ENCODE results near the gene ATP5F1B.

DNA sequence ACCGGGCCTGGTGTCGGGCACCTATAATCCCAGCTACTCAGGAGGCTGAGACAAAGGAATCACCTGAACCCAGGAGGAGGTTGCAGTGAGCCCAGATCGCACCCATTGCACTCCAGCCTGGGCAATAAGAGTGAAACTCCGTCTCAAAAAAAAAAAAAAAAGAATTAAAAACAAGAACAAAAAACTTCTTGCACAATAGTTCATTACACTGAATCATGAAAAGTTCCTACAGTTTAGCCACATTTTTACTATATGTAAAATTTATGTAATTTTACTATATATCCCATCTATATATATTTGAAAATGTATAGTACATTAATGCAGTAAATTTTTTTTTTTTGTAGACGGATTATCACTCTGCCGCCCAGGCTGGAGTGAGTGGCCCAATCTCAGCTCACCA is 4.6 kb downstream of the ATP5F1B start:
- TF ChIP-seq, protein P1, sequence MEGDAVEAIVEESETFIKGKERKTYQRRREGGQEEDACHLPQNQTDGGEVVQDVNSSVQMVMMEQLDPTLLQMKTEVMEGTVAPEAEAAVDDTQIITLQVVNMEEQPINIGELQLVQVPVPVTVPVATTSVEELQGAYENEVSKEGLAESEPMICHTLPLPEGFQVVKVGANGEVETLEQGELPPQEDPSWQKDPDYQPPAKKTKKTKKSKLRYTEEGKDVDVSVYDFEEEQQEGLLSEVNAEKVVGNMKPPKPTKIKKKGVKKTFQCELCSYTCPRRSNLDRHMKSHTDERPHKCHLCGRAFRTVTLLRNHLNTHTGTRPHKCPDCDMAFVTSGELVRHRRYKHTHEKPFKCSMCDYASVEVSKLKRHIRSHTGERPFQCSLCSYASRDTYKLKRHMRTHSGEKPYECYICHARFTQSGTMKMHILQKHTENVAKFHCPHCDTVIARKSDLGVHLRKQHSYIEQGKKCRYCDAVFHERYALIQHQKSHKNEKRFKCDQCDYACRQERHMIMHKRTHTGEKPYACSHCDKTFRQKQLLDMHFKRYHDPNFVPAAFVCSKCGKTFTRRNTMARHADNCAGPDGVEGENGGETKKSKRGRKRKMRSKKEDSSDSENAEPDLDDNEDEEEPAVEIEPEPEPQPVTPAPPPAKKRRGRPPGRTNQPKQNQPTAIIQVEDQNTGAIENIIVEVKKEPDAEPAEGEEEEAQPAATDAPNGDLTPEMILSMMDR (IDR thresholded peaks at IDR 0.05), result no peak
- no peak for TF ChIP-seq POLR2A (IDR thresholded peaks at IDR 0.05)

Data from testis (tissue), 2 donors.